HG03135 (cell line): Measurements from ENCODE around the gene PITPNM3.

Source experiments
- ATAC-seq: cut with Tn5 transposase; IDR thresholded peaks from one replicate; pipeline ENCODE4 v1.9.1; 2021; ENCODE audit warnings: mild to moderate bottlenecking, moderate library complexity; ENCODE audit not compliant: unreplicated experiment

The PITPNM3 gene

DNA sequence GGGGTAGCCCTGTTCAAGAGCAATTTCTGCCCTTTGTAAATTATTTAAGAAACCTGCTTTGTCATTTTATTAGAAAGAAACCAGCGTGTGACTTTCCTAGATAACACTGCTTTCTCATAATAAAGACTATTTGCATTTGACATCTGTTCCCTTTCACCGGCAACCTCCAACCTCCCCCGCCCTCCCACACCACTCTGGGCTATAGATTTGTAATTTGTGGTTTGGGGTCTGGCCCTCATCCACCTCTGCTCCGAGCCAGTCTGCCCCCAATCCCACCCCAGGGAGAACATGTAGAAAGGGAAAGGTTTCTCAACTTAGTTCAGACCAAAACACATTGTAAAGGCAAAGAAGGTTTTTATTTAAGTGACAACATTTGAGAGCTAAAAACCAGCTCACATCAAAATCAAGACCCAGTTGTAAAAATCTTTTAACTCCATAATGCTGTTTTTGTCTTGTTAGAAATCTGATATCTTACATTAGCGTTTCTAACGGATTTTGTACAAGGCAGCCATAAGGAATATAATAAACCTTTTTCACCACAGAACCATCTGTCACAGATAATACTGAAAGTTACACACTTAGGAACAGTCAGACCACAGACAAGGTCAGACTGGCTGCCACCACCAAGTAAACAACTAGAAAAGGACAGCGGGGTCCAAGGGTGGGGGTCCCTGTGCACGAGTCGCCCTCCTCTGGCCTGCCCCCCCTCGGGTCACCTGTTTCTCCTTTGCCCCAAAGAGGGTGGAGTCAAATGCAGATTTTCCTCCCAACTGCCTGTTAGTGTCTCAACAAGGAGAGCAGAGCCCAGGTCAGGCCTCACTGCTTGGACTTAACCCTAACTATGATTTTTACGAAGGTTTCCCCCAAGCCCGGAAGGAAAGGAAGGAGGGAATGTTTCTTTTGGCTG lies 105.2 kb downstream of the PITPNM3 start:
- ATAC-seq, result no peak

DNA sequence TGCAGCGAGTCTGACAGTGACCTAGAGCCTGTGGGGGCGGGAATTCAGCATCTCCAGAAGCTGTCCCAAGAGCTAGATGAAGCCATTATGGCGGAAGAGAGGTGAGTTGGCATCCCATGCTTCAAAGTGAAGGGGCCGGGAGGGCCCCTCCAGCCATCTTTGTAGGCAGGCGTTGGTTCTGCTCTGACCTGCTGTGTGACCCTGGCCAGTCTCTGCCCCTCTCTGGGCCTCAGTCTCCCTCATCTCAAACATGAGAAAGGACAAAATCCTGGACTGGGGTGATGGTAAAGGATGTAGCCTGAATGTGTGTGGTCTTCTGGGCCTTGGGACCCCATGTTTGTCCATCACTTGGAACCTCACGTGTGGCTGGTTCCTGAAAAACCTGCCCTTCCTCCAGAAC lies 107.0 kb downstream of the PITPNM3 start:
- no peak for ATAC-seq

DNA sequence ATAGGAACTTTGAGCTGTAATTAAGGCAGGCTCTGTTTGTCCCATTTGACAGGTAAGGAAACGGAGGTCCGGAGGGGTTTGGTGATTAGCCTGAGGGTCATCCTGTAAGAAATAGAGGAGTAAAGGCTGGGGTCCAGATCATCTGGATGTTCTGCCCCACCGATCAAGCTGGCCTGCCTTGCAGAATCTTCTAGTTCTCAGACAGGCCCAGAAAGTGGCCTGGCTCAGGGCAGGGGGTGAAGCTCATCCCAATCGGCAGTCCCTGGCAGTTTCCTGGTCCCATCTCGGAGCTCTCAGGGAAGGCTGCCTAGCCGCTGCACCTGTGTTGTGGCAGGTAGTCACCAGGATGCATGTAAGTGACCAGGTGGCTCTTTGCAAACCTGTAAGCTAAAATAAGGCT lies 107.9 kb downstream of the PITPNM3 start:
- no peak for ATAC-seq

DNA sequence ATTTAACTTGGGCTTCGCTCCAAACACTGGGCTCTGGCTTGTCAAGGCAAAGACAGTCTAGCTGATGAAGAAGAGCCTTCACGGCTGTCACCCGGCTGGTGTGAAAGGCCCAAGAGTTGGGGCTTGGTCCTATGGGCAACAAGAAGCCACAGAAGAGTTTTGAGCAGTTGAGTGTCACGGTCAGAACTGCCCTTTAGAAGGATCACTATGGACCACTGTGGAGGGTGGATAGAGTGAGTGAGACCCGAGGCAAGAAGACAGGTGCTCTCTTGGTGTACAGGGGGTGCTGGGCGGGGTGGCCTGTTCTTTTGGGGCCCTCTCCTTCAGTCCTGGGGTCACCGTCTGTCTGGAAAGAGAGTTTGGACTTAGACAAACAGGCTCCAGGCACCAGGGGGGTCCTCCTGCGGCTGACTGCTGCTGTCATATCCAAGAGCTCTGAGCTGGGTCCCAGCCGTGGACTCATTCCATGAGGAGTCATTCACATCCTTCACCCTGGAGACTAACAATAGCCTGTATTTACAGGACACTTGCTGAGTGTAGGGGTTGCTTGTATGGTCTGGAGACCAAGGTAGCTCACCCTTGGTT lies 109.7 kb downstream of the PITPNM3 start:
- no peak for ATAC-seq

DNA sequence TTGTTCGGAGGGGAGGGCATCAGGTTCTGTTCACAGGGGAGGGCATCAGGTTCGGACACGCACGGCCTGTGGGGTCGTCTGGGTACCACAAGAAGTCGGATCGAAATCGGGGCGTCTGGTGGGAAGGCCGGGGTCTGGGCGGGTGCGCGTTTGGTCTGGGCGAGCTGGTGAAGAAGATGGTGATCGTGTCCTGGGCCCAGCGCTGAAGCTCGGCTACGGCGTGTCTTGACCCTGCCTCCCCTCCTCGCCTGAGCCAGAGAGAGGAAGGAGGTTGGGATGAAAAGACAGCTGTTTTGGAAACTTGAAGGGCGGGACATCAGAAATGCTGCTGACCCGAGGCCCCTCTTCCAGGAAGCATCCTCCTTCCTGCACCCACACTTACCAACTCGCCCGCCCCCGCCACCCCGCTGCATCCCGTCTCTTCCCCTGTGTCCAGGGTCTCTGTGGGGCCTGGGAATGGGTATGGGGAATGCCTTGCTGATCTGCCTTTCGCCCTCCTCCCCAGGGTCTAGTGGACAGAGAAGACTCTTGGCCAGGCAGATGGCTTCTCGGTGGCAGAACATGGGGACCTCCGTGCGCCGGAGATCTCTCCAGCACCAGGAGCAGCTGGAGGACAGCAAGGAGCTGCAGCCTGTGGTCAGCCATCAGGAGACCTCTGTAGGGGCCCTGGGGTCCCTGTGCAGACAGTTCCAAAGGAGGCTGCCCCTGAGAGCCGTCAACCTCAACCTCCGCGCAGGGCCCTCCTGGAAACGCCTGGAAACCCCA lies 111.6 kb downstream of the PITPNM3 start:
- ATAC-seq, result no peak

DNA sequence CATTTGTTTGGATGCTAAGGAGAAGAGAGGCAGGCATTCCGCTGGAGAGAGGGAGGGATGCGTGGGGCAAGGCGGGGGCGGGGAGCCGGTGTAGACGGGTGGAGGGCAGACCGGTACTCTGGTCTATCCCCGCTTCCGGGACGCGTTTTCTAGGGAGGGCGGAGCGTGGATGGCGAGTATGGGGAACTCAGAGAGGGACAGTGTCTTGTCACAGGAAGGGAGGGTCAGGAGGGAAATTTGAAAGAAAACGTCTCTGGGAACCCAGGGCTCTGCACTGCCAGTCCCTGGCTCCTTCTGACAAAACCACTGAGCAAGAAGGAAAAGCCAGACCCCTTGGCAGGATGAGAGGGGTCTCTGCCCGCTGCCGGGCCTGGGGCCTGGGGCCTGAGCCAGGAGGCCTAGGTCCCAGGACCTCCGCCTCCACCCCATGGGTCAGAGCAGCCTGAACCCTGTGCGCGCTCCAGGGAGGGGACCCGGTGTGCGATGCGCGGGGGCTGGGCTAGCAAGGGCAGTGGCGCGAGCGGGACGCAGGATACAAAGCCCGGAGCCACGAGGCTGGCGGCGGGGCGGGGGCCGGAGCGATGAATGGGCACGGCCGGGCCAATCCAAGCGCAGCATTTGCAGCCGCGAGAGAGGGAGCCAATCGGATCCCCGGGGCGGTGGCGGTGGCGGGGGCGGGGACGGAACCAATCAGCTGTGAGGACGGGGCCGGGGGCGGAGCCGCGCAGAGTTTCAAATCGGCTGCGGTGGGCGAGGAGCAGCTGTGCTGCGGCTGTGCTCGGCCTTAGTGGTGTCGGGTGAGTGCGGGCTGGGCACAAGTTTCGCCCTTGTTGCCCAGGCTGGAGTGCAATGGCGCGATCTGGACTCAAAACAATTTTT lies 112.4 kb downstream of the PITPNM3 start, which contains the start of gene PIMREG:
PIMREG (plus strand) TSS at position 764 of the 879 bp plus-strand sequence. CDS start 656 bp downstream, outside the sequence.
- peak; percentile 80 for ATAC-seq

DNA sequence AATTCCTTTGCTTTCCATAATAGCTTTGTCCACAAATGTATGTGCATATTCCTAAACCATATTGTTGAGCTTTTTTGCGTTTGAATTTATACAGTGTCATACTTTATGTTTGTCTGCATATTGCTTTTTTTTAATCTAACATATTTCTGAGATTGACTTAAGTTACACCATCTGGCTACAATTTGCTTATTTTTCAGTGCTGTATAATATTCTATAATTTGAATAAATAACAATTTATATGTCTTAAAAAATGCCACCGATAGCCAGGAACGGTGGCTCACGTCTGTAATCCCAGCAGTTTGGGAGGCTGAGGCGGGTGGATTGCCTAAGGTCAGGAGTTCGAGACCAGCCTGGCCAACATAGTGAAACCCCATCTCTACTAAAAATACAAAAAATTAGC lies 113.6 kb downstream of the PITPNM3 start:
- ATAC-seq, result no peak

DNA sequence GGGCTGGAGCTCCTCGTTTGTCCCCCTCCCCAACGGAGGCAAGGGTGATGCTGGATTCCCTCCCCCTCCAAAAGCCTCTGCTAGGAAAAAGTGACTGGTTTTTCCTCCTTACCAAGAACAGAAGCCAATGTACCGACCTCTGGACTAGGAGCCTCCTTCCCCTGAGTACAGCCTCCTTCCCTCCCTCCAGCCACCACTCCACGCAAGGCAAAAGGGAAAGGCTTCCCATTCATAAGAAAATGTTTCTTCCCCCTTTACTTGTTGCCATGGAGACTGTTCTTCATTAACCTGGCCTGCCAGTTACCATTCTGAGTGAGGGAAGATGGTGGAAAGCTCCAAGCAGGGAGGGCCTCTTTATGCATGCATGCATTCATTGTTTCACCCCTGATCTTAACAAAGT lies 116.4 kb downstream of the PITPNM3 start:
- no peak for ATAC-seq

DNA sequence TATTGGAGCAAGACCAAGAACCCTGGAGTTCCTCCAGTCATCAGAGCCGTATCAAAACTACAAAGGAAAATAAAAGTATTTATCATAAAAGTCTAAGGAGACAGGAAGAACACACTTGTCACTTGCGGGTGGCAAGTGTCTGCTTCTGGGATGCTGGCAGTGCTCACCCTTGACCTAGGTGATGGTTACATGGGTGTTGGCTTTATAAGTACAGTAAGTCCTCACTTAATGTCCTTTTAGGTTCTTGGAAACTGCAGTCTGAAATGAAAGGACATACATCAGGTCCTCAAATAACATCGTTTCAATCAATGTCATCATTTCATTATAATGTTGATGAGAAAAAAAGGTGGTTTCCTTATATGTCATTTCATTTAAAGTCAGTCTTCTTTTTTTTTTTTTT lies 118.4 kb downstream of the PITPNM3 start:
- ATAC-seq, result no peak

DNA sequence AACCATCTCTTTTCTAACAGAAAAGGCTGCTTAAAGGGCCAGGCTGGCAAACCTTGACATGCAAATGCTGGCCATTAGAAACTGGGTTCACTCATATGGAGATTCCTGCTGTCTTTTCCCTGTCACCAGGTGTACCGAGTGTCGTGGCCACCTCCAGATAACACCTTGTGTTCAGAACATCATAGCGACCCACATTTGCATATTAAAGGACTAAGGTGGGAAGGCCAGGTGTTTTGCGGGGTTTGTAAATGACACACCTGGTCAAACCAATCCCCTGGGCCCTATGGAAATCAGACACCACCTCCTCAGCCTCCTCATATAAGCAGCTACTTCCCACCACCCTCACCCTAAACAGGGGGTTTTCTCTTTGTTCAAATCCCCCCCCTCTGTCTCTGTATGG lies 118.9 kb downstream of the PITPNM3 start:
- no peak for ATAC-seq

DNA sequence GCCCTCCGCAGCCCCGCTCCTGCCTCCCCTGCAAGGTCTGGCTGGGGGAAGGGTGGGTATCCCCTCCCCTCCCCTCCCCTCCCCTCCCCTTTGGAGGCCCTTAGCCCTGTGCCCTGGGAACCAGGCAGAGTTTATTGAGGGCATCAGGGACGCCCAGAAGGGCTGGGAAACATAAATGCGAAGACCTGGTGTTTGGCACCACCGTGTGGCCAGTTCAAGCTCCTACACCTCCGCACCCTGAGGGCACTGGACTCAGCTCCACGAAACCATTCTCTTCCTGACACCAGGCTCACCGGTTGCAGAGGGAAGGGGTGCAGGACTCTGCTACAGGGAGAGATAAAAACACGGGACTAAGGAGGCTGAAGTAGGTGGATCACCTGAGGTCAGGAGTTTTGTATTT lies 120.4 kb downstream of the PITPNM3 start:
- no peak for ATAC-seq

DNA sequence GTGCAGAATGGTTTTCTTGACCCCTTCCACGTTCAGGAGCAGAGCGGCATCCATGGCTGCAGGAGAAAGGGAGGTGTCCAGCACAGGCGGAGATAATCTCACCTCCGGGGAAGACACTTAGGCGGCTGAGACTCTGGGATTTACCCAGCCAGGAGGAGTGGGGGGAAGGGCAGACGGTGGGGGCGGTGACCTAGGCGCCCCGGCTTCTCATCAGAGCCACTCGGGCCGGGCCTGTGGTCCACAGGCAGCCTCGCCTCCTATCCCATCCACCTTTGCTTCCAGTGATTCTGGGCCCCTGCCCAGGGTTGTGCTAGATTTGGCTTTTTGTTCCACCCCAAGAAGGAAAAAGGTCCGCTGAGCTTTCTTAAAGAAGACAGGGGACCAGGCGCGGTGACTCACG lies 121.3 kb downstream of the PITPNM3 start, which contains the start of gene AIPL1:
AIPL1 (minus strand) TSS at position 71 of the 400 bp plus-strand sequence; CDS start at position 54, 17 bp downstream.
- ATAC-seq, result no peak

DNA sequence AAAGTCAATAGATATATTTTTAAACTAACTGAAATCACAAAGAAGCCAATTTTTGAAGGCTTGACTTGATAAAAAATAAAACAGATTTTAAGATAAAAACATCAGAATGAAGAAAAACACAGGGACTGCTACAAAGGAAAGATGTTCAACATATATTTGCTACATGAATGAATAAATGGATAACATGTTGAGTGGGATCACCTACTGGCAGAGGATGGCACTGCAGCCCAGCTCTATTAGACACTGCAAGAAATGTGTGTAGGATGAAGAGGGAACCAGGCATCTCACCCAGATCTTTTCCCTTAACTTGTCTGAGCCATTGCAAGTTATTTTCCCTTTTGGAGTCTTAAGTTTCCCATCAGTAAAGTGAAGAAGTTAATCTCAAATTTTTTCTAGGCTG lies 125.6 kb downstream of the PITPNM3 start:
- no peak for ATAC-seq

DNA sequence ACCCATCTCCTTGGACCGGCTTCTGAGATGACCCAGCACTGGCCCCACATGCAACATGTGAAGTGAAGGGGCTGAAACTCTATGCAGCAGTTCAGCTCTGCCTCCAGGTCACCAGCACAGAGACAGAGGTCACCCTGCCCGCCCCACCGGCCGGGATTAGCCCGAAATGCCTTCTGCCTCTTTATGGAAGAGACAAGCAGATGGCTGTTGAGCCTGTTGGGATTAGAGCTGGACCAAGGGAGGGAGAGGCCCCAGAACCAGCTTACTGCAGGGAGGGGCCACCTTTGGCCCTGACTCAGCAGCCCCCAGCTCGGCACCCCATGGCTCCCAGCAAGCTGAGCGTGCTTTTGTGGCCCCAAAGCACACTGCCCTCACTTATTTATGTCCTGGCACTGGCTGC lies 127.1 kb downstream of the PITPNM3 start:
- ATAC-seq, result no peak

DNA sequence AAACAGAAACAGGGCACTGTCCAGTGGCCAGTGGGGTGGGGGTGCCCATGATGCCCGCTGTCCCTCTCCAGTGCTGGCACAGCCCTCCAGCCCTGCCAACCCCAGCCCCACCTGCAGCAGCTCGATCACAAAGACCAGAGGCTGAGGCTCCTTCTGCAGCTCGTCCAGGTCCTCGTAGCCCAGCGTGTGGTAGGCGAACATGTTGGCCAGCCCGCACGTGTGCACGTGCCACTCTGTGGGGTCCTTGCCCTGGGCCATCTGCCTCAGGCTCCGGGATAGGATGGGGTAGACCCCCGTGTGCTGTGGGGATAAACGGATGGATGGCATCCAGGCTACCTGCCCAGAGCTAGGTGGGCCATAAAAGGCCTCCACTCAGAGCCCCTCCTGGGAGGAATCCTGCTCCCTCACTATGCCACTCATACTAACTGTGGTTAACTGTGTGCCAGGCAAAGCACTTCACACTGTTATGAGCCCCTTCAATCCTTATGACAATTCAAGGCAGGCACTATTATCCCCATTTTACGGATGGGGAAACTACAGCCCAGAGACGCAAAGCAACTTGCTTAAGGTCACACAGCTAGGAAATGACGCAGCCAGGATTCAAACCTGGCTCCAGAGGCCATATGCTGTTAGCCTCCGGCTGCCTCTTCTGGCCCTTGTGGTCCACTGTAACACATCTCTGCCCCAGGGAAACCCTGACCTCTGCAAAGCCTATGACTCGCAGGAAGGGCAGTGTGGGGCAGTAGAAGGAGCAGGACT lies 128.0 kb downstream of the PITPNM3 start:
- ATAC-seq, result no peak

DNA sequence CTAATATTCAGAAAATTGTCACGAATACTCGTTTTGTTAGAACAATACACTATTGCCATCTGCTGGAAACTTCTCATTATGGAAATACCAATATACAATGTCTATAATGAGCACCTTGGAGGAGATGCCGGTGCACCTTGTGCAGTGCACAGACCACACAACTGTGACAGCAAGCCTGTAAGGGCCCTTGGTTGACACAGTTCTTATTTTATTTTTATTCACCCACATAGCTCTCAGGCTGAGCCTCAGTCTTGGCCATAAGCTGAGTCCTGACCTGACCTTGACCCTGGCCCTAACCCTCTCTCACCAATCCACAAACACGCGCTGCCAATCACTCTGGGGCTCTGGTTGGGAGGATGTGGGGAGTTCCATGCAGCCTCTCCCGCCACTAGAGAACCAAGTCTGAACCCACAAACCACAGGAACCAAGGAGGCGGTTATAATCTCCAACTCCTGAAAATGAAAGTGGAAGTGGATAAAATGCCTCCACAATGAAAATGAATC lies 129.0 kb downstream of the PITPNM3 start:
- no peak for ATAC-seq

DNA sequence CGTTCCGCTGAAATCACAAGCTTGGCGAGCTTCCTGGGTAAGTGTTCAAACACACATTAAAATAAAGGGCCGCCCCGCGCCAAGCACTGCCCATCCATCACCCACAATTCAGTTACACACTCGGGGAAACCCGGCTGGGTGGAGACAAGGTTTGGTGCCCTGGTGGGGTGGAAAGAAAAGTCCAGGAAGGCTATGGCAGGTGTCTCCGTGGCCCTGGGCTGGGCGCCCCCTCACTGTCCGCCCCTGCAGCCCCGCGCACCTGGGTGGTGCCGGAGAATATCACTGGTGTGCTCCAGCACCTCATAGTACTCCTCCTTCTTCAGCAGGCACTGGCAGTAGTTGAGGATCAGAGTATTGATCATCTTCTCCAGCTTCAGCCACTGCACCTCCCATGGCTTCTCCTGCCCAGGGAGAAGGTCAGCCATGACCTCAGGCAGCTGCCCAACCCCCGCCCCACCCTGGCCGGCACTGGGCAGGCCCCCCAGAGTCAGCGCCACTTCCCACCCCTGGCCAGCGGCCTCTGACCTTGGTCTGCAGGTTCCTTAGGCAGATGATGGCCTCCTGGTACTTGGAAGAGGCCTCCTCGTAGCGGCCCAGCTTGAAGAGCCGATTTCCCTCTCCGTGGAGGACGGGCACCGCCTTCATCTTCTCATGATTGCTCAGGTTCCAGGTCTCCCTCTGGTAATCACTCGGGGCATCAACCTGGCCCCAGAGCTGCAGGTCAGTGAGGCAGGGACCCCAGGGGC lies 129.8 kb downstream of the PITPNM3 start:
- ATAC-seq, result no peak

DNA sequence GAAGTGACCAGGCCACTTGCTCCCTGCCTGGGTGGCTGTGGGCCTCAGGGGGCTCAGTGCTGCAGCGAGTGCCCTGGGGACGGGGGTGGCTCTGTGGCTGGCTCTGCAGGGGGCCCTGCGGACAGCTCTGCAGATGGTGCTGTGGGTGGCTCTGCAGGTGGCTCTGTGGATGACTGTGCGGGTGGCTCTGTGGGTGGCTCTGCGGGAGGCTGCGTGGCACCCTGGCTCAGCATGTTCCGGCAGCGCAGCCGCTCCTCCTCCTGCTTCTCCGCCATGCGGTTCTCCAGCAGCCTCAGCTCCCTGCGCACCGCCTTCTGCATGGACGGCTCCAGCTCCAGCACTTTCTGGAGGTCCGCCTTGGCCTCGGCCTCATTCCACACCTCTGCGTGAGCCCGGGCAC lies 130.9 kb downstream of the PITPNM3 start:
- ATAC-seq, result no peak

DNA sequence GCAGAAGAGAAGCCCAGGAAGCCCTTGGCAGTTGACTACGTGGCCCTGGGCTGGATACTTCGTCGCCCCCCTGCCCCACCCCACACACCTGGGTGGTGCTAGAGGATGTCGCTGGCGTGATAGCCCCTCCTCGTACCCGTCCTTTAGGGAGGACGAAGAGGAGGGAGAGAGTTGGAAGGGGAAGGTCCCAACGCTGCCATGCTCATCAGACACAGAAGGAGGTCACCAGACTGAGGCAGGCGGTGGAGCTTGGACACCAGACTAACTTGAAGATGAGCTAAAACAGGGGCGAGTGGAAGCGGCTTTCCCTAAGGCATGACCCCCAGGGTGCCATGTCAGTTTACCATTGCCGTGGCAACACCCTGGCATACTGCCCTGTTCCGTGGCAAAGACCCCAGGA lies 132.4 kb downstream of the PITPNM3 start:
- ATAC-seq, result no peak
